Measurements from ENCODE around the gene HMMR.

The HMMR gene

GRCh38 chr5:163456029-163456589, 4.3 kb upstream of the HMMR start:
- Histone ChIP-seq H3K18ac (ENCODE audit: low read length) (no peak overlapping the region), H3K14ac (ENCODE audit: low read length) (no peak overlapping the region), H3K23ac (ENCODE audit: low read depth, low read length, poor library complexity) (no peak overlapping the region), H3K9me3 (replicated peaks in 1 of 2; ENCODE audit: control insufficient read depth in 2 of 2, insufficient read depth in 1 of 2, low read depth in 1 of 2, low read length in 2 of 2) (peaks cover 0 to 3% of the 10 kb centered on the region in 2 donors), H3K36me3 (replicated peaks in 1 of 2; ENCODE audit: control insufficient read depth in 2 of 2, insufficient read depth in 2 of 2, low read length in 2 of 2) (peaks cover 5 to 64% of the 10 kb centered on the region in 2 donors), H3K27me3 (ENCODE audit: control insufficient read depth in 3 of 3, insufficient read depth in 3 of 3, low read depth in 1 of 3, low read length in 3 of 3) (no peaks in the 10 kb centered on the region), H3K27ac (replicated peaks; ENCODE audit: low read length) (no peak overlapping the region), H3K4ac (ENCODE audit: low read length) (no peak overlapping the region), H2BK12ac (ENCODE audit: low read length) (no peak overlapping the region), H3K9ac (ENCODE audit: low read depth, low read length, poor library complexity) (no peak overlapping the region), H2AFZ (ENCODE audit: low read length) (no peak overlapping the region), H2BK15ac (ENCODE audit: low read length) (no peak overlapping the region), H4K91ac (ENCODE audit: low read depth, low read length, poor library complexity) (no peak overlapping the region), H3K4me1 (ENCODE audit: control insufficient read depth in 2 of 2, insufficient read depth in 1 of 2, low read depth in 1 of 2, low read length in 2 of 2) (no peaks in the 10 kb centered on the region), H4K8ac (ENCODE audit: low read depth, low read length) (no peak overlapping the region), H3K4me2 (ENCODE audit: insufficient read depth, low read length, poor library complexity, severe bottlenecking) (no peak overlapping the region), H3K79me1 (ENCODE audit: low read depth, low read length) (no peaks in the 10 kb centered on the region), H2BK5ac (ENCODE audit: low read length) (no peak overlapping the region), H2BK120ac (ENCODE audit: low read depth, low read length) (no peak overlapping the region), H2AK5ac (ENCODE audit: low read depth, low read length) (no peak overlapping the region), H3K4me3 (ENCODE audit: low read length in 2 of 2) (no peak overlapping the region)
- DNase-seq (ENCODE audit: low spot score): no peak
- WGBS, 2 donors (ENCODE audit: extremely low coverage in 2 of 2, insufficient read length in 2 of 2, insufficient replicate concordance in 1 of 2): no CpG with 5 or more reads among the region's 2 CpGs

- no peak overlapping the region for H2AK5ac ChIP-seq (ENCODE audit: low read depth, low read length)
- DNase-seq (ENCODE audit: low spot score): no peak
- H2BK15ac ChIP-seq (ENCODE audit: low read length): no peak overlapping the region
- H2BK5ac ChIP-seq (ENCODE audit: low read length): no peak overlapping the region
- no peak overlapping the region for H2AFZ ChIP-seq (ENCODE audit: low read length)
- no peak overlapping the region for H3K4me2 ChIP-seq (ENCODE audit: insufficient read depth, low read length, poor library complexity, severe bottlenecking)
- H3K27ac ChIP-seq (replicated peaks; ENCODE audit: low read length): no peak overlapping the region
- H2BK12ac ChIP-seq (ENCODE audit: low read length): no peak overlapping the region
- no peak overlapping the region for H4K8ac ChIP-seq (ENCODE audit: low read depth, low read length)
- no peak overlapping the region for H2BK120ac ChIP-seq (ENCODE audit: low read depth, low read length)
- H3K23ac ChIP-seq (ENCODE audit: low read depth, low read length, poor library complexity): no peak overlapping the region
- peaks cover 3 to 56% of the 10 kb centered on the region in 2 donors for H3K36me3 ChIP-seq (replicated peaks in 1 of 2; ENCODE audit: control insufficient read depth in 2 of 2, insufficient read depth in 2 of 2, low read length in 2 of 2)
- no peak overlapping the region for H3K4ac ChIP-seq (ENCODE audit: low read length)
- no peaks in the 10 kb centered on the region for H3K79me1 ChIP-seq (ENCODE audit: low read depth, low read length)
- no peak overlapping the region for H3K14ac ChIP-seq (ENCODE audit: low read length)
- peaks cover 0 to 3% of the 10 kb centered on the region in 2 donors for H3K9me3 ChIP-seq (replicated peaks in 1 of 2; ENCODE audit: control insufficient read depth in 2 of 2, insufficient read depth in 1 of 2, low read depth in 1 of 2, low read length in 2 of 2)
- no peak overlapping the region for H3K18ac ChIP-seq (ENCODE audit: low read length)
- WGBS, 2 donors (ENCODE audit: extremely low coverage in 2 of 2, insufficient read length in 2 of 2, insufficient replicate concordance in 1 of 2): 100% methylated on average over 2 of the region's 7 CpGs; no CpG with 5 or more reads in 1 of the 2 donors
- no peaks in the 10 kb centered on the region for H3K27me3 ChIP-seq (ENCODE audit: control insufficient read depth in 3 of 3, insufficient read depth in 3 of 3, low read depth in 1 of 3, low read length in 3 of 3)
- H4K91ac ChIP-seq (ENCODE audit: low read depth, low read length, poor library complexity): no peak overlapping the region
- H3K4me1 ChIP-seq (ENCODE audit: control insufficient read depth in 2 of 2, insufficient read depth in 1 of 2, low read depth in 1 of 2, low read length in 2 of 2): no peaks in the 10 kb centered on the region
- H3K4me3 ChIP-seq (ENCODE audit: low read length in 2 of 2): no peak overlapping the region
- H3K9ac ChIP-seq (ENCODE audit: low read depth, low read length, poor library complexity): no peak overlapping the region
Measured at GRCh38 chr5:163456840-163457239, 3.6 kb upstream of the HMMR start.

GRCh38 chr5:163458778-163459385, 1.6 kb upstream of the HMMR start:
- DNase-seq (ENCODE audit: low spot score): no peak

GRCh38 chr5:163459462-163459818, 992 bp upstream of the HMMR start:
- H3K9me3 ChIP-seq (replicated peaks in 1 of 2; ENCODE audit: control insufficient read depth in 2 of 2, insufficient read depth in 1 of 2, low read depth in 1 of 2, low read length in 2 of 2): peaks cover 0 to 3% of the 10 kb centered on the region in 2 donors
- no peaks in the 10 kb centered on the region for H3K79me1 ChIP-seq (ENCODE audit: low read depth, low read length)
- no peak for DNase-seq (ENCODE audit: low spot score)
- H3K23ac ChIP-seq (ENCODE audit: low read depth, low read length, poor library complexity): peak overlapping the region; percentile 96
- H3K18ac ChIP-seq (ENCODE audit: low read length): peak overlapping the region; percentile 98
- H3K4me3 ChIP-seq (ENCODE audit: low read length in 2 of 2): peak overlapping the region; percentile 72 to 92
- H2BK120ac ChIP-seq (ENCODE audit: low read depth, low read length): no peak overlapping the region
- H2AK5ac ChIP-seq (ENCODE audit: low read depth, low read length): no peak overlapping the region
- H4K91ac ChIP-seq (ENCODE audit: low read depth, low read length, poor library complexity): no peak overlapping the region
- H4K8ac ChIP-seq (ENCODE audit: low read depth, low read length): no peak overlapping the region
- H3K4ac ChIP-seq (ENCODE audit: low read length): no peak overlapping the region
- peaks cover 5 to 41% of the 10 kb centered on the region in 2 donors for H3K36me3 ChIP-seq (replicated peaks in 1 of 2; ENCODE audit: control insufficient read depth in 2 of 2, insufficient read depth in 2 of 2, low read length in 2 of 2)
- H2BK5ac ChIP-seq (ENCODE audit: low read length): peak overlapping the region; percentile 95
- H3K14ac ChIP-seq (ENCODE audit: low read length): no peak overlapping the region
- peak overlapping the region; percentile 59 for H3K4me2 ChIP-seq (ENCODE audit: insufficient read depth, low read length, poor library complexity, severe bottlenecking)
- no peaks in the 10 kb centered on the region for H3K27me3 ChIP-seq (ENCODE audit: control insufficient read depth in 3 of 3, insufficient read depth in 3 of 3, low read depth in 1 of 3, low read length in 3 of 3)
- no CpG with 5 or more reads among the region's 12 CpGs for WGBS, 2 donors (ENCODE audit: extremely low coverage in 2 of 2, insufficient read length in 2 of 2, insufficient replicate concordance in 1 of 2)
- H3K4me1 ChIP-seq (ENCODE audit: control insufficient read depth in 2 of 2, insufficient read depth in 1 of 2, low read depth in 1 of 2, low read length in 2 of 2): no peaks in the 10 kb centered on the region
- H3K9ac ChIP-seq (ENCODE audit: low read depth, low read length, poor library complexity): peak overlapping the region; percentile 87
- peak overlapping the region; percentile 83 for H2AFZ ChIP-seq (ENCODE audit: low read length)
- no peak overlapping the region for H2BK15ac ChIP-seq (ENCODE audit: low read length)
- H3K27ac ChIP-seq (replicated peaks; ENCODE audit: low read length): peak overlapping the region; percentile 99
- H2BK12ac ChIP-seq (ENCODE audit: low read length): no peak overlapping the region

More at GRCh38 chr5:163458778-163459385, 1.6 kb upstream of the HMMR start:
- H4K91ac ChIP-seq (ENCODE audit: low read depth, low read length, poor library complexity): no peak overlapping the region
- H3K4me3 ChIP-seq (ENCODE audit: low read length in 2 of 2): peak overlapping the region; percentile 72 to 92
- H3K4me2 ChIP-seq (ENCODE audit: insufficient read depth, low read length, poor library complexity, severe bottlenecking): peak overlapping the region; percentile 59
- H3K27ac ChIP-seq (replicated peaks; ENCODE audit: low read length): peak overlapping the region; percentile 99
- WGBS, 2 donors (ENCODE audit: extremely low coverage in 2 of 2, insufficient read length in 2 of 2, insufficient replicate concordance in 1 of 2): no CpG with 5 or more reads among the region's 6 CpGs
- no peak overlapping the region for H3K14ac ChIP-seq (ENCODE audit: low read length)
- no peak overlapping the region for H2BK12ac ChIP-seq (ENCODE audit: low read length)
- no peak overlapping the region for H2AK5ac ChIP-seq (ENCODE audit: low read depth, low read length)
- H2BK120ac ChIP-seq (ENCODE audit: low read depth, low read length): no peak overlapping the region
- H3K23ac ChIP-seq (ENCODE audit: low read depth, low read length, poor library complexity): no peak overlapping the region
- H3K4me1 ChIP-seq (ENCODE audit: control insufficient read depth in 2 of 2, insufficient read depth in 1 of 2, low read depth in 1 of 2, low read length in 2 of 2): no peaks in the 10 kb centered on the region
- H2BK5ac ChIP-seq (ENCODE audit: low read length): no peak overlapping the region
- no peak overlapping the region for H2BK15ac ChIP-seq (ENCODE audit: low read length)
- peaks cover 0 to 3% of the 10 kb centered on the region in 2 donors for H3K9me3 ChIP-seq (replicated peaks in 1 of 2; ENCODE audit: control insufficient read depth in 2 of 2, insufficient read depth in 1 of 2, low read depth in 1 of 2, low read length in 2 of 2)
- H4K8ac ChIP-seq (ENCODE audit: low read depth, low read length): no peak overlapping the region
- no peaks in the 10 kb centered on the region for H3K79me1 ChIP-seq (ENCODE audit: low read depth, low read length)
- no peak overlapping the region for H3K18ac ChIP-seq (ENCODE audit: low read length)
- H3K4ac ChIP-seq (ENCODE audit: low read length): no peak overlapping the region
- peaks cover 3 to 41% of the 10 kb centered on the region in 2 donors for H3K36me3 ChIP-seq (replicated peaks in 1 of 2; ENCODE audit: control insufficient read depth in 2 of 2, insufficient read depth in 2 of 2, low read length in 2 of 2)
- H2AFZ ChIP-seq (ENCODE audit: low read length): peak overlapping the region; percentile 83
- H3K27me3 ChIP-seq (ENCODE audit: control insufficient read depth in 3 of 3, insufficient read depth in 3 of 3, low read depth in 1 of 3, low read length in 3 of 3): no peaks in the 10 kb centered on the region
- H3K9ac ChIP-seq (ENCODE audit: low read depth, low read length, poor library complexity): no peak overlapping the region
